ENCODE measurements around the gene SNX8.
"Not testable (repeated sequence)": the region's sequence is repeated elsewhere in the genome, so short reads cannot be mapped to it uniquely, and the experiment has no call there.

Gene SNX8

GRCh38 chr7:2314209-2314955, at the start of gene SNX8:
SNX8 (minus strand) TSS chr7:2314441; CDS start chr7:2314421, 20 bp downstream.
- DNase-seq = peak; percentile 97

- no peak for DNase-seq
These were observed 48.3 kb upstream of the SNX8 start for GRCh38 chr7:2362385-2363088.

- no peak for DNase-seq
These were observed 46.6 kb upstream of the SNX8 start for GRCh38 chr7:2360796-2361195.

- DNase-seq = no peak
These were observed 45.4 kb upstream of the SNX8 start for GRCh38 chr7:2359610-2360009.

- no peak for DNase-seq
These were observed 44.8 kb upstream of the SNX8 start for GRCh38 chr7:2358968-2359527.

- no peak for DNase-seq
These were observed 43.3 kb upstream of the SNX8 start for GRCh38 chr7:2357571-2357970.

GRCh38 chr7:2357165-2357564, 42.9 kb upstream of the SNX8 start:
- DNase-seq = no peak

- no peak for DNase-seq
These were observed 41.4 kb upstream of the SNX8 start for GRCh38 chr7:2355705-2356008.

GRCh38 chr7:2354939-2355704, 40.9 kb upstream of the SNX8 start:
- no peak for DNase-seq

- peak; percentile 89 for DNase-seq
These were observed 40.1 kb upstream of the SNX8 start, which contains the start of gene EIF3B for GRCh38 chr7:2354186-2354938. EIF3B (plus strand) TSS chr7:2354827; CDS start chr7:2354922, 95 bp downstream.

- DNase-seq = peak; percentile 89
These were observed 39.6 kb upstream of the SNX8 start for GRCh38 chr7:2353936-2354185.

GRCh38 chr7:2353113-2353935, 39.1 kb upstream of the SNX8 start:
- DNase-seq = no peak

- no peak for DNase-seq
These were observed 36.6 kb upstream of the SNX8 start for GRCh38 chr7:2350861-2351260.

- no peak for DNase-seq
These were observed 35.8 kb upstream of the SNX8 start for GRCh38 chr7:2350055-2350454.

GRCh38 chr7:2347351-2348063, 33.3 kb upstream of the SNX8 start:
- DNase-seq = not testable (repeated sequence)

GRCh38 chr7:2336626-2337299, 22.5 kb upstream of the SNX8 start:
- DNase-seq = no peak

GRCh38 chr7:2332606-2333231, 18.5 kb upstream of the SNX8 start:
- not testable (repeated sequence) for DNase-seq

GRCh38 chr7:2331707-2332106, 17.5 kb upstream of the SNX8 start:
- no peak for DNase-seq

- DNase-seq = no peak
These were observed 16.3 kb upstream of the SNX8 start for GRCh38 chr7:2330493-2330892.

- no peak for DNase-seq
These were observed 12.7 kb upstream of the SNX8 start for GRCh38 chr7:2326951-2327350.
